Skeletal muscle cell (primary cell): ENCODE data around the gene MDFI.
"Not testable (repeated sequence)": the region's sequence is repeated elsewhere in the genome, so short reads cannot be mapped to it uniquely, and the experiment has no call there.

Experiments used
- DNase-seq: peaks from one replicate; pipeline ENCODE4 v3.0.0-alpha.2; 2010; ENCODE audit warnings: low read depth
- H3K4me3 ChIP-seq: 2 replicates; pipeline ENCODE4 v1.5.1; 2011; ENCODE audit warnings: low read depth, mild to moderate bottlenecking, control low read depth, low read length, moderate library complexity

Gene MDFI

GRCh38 chr6:41601248-41601549, 37.1 kb upstream of the MDFI start:
- H3K4me3 ChIP-seq: no peak overlapping the region
- DNase-seq: no peak

DNA sequence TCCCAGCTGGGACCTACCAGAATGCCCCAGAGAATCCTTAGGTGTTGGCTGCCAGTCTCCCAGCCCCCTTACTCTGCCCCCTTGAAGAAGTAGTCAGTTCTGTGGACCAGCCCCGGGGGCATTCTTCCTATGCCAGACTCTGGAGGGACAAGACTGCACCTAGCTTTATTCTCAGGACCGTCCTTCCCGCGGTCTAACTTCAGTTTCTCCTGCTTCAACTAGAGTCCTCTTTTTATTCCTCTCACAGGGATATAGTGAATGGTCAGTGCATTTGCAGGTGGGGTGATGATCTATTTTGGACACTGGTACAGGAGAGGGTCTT, 35.9 kb upstream of the MDFI start:
- no peak overlapping the region for H3K4me3 ChIP-seq
- no peak for DNase-seq

- DNase-seq: peak; percentile 48
- peak overlapping the region; percentile 26 for H3K4me3 ChIP-seq
Measured at GRCh38 chr6:41602864-41603608, 35.2 kb upstream of the MDFI start.

DNA sequence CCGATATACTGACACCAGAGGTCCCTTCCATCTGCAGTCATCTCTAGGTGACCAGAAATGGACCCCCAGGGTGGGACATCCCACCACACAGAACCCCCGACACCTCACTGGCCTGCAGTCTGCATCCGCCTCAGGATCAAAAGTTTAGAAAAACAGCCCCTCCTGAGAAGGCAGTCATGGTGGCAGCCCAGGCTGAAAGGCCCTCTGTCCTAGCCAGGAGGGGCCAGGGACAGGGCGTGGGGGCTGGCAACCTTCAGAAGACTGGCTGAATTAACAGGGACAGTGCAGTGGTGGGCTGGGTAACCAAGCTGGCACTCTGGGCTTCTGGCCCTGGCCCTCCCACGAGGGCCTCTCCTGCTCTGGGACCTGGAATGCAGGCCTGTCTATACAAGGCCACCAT, 34.3 kb upstream of the MDFI start:
- no peak for DNase-seq
- no peak overlapping the region for H3K4me3 ChIP-seq

- no peak overlapping the region for H3K4me3 ChIP-seq
- DNase-seq: no peak
Measured at GRCh38 chr6:41605649-41606048, 32.6 kb upstream of the MDFI start.

DNA sequence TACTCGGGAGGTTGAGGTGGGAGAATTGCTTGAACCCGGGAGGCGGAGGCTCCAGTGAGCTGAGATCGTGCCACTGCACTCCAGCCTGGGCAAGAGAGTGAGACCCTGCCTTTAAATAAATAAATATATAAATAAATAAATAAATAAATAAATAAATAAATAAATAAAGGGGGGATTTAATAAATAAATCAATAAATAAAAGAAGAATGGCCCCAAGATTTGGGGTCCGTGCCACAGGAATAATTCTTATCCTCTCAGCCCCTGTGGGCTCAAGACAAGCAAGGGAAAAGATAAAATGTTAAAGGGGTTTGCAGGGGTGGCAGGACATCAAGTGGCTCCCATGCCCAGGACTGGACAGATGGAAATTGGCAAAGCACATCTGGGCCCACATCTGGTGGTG, 31.2 kb upstream of the MDFI start:
- no peak for DNase-seq
- H3K4me3 ChIP-seq: no peak overlapping the region

DNA sequence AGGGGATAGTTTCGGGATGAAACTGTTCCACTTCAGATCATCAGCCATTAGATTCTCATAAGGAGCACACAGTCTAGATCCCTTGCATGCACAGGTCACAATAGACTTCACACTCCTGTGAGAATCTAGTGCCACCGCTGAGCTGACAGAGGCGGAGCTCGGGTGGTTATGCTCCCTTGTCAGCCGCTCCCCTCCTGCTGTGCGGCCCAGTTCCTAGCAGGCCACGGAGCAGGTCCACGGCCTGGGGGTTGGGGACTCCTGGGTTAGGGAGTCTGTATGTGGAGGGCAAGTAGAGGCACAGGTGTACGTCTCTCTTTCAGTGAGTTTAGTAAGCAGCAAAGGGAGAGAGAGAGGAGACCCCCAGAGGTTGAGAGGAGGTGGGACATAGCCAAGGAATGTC, 30.5 kb upstream of the MDFI start:
- no peak overlapping the region for H3K4me3 ChIP-seq
- DNase-seq: no peak

DNA sequence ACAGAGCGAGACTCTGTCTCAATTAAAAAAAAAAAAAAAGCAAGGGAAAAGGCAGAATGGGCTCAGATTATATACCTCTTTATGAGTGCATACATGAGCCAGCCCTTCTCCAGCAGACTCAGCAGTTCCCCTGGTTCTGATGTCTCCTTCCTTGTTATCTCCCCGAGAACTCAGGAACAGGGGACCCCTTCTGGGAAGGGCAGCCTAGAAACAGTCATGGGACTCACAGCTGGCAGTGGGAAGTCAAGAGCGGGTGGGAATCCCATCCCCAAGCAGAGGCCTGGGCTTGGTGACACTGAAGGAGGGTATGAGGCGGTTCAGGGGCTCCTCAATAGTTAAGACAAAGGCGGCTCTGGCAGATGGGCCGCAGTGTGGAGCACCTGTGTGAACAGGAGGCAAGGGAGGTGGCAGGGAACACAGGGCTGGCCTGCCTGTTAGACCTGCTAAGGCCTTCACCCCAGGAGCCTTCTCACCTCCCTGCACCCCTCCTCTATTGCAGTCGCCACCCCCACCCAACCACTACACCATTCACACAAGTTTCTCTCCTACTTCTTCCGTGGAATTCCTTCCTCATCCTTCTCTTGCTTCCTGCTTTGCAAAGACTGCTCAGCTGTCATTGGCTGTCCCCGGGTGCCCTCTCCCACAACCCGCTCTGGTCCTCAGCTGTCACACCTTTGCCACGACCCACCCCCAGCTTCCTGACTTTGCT, 29.7 kb upstream of the MDFI start:
- no peak overlapping the region for H3K4me3 ChIP-seq
- DNase-seq: no peak

DNA sequence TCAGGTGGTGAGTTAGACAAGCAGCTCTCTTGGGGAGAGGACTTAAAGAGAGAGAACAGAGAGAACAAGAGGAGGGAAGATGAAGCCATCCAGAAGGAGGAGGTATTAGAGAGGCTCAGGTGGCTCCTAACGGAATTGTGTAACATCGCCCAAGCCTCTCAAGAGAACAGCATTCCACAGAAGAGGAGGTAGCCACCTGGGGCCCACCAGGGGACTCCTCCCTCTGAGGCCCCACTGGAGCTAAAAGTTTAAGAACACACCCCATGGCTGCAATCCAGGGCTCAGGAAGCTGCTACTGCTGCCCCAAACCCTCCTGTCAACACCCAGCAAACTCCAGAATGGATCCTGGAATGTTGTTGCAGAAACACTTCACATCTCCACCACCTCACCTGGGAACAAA, 23.6 kb upstream of the MDFI start:
- H3K4me3 ChIP-seq: no peak overlapping the region
- DNase-seq: no peak

DNA sequence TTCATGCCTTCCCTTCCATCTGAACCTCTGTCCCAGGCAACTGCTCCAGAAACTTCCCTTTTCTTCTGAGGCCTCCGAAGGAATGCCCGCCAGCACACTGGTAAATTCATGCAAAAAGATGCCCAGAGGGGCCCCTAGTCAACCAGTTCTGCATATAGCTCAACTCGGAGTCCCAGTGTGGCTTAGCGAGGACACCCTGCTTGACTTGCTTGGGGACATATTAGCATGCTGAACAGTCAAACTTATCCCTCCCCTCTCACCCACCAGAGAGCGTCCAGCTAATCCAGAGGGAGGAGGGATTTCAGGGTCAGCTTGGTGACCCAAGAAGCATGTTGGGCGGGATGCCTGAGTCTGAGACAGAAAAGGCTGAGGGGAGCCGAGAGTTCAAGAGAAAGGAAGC, 23.0 kb upstream of the MDFI start:
- DNase-seq: no peak
- no peak overlapping the region for H3K4me3 ChIP-seq

DNA sequence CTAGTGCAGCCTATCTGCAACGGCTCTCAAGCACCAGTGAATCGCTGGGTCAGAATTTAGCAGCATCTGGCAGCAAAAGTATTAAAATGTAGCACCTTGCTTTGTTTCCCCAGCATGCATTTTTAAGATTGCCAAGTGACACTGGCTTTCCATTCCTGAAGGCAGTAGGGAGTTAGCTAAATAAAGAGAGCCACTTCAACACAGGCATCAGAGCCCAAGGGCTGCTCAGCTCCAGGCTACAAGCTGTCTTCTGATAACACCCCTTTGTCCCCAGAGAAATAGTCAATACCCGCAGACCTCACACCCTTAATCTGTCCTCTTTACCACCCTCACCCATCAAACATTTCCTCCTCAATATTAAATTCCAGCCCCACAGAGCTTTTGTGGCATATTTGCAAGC, 19.7 kb upstream of the MDFI start:
- H3K4me3 ChIP-seq: no peak overlapping the region
- no peak for DNase-seq

GRCh38 chr6:41619193-41619592, 19.1 kb upstream of the MDFI start:
- DNase-seq, H3K4me3 ChIP-seq: not testable (repeated sequence)

DNA sequence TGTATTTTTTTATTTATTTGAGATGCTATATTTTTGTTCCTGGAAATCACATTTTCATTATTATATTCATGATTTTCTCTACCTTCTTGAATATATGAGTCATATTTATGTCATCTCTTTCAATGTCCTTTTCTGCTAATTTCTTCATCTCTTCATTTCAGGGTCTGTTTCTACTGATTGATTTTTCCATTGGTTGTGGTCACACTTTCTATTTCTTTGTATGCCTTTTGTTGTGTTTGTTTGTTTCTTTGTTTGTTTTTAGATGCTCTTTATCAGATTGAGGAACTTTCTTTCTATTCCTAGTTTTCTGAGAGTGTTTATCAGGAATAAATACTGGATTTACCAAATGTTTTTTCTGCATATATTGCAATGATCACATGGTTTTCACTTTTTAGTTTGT, 16.9 kb upstream of the MDFI start:
- no peak overlapping the region for H3K4me3 ChIP-seq
- no peak for DNase-seq

GRCh38 chr6:41621802-41622201, 16.5 kb upstream of the MDFI start:
- H3K4me3 ChIP-seq: no peak overlapping the region
- no peak for DNase-seq

DNA sequence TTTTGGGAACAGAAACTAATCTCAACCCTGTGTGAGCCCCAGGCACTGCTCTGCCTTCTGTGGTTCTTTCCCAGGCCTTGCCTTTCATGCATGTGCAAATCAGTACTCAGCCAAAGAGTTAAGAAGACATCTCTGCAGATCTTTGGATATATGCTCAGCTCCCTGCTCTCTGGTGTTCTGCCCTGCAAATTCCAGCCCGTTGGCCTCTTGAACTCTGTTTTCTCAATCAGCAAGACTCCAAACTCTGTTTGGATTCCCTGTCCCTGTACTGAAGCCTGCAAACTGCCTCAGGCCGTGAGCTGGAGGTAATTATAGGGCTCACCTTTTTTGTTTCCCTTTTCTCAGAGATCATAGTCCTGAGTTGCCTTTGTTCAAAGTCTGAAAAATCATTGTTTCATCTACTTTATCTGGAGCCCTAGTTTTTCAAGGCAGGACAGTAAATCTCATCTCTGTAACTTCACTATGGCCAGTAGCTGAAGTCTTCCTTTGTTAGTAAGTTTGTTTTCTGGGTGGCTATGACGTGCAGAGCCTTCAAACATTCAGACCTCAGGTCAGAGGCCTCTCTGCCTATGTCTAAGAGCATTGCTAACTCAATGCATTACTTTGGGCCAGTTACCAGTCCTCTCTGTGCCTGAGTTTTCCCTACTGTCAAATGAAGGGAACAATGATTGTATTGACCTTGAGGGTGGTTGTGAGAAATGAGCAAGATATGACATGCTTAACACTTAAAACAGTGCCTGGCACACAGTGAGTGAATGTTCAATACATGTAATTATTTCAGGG, 15.9 kb upstream of the MDFI start:
- no peak for DNase-seq
- no peak overlapping the region for H3K4me3 ChIP-seq

GRCh38 chr6:41623330-41623729, 14.9 kb upstream of the MDFI start:
- no peak overlapping the region for H3K4me3 ChIP-seq

DNA sequence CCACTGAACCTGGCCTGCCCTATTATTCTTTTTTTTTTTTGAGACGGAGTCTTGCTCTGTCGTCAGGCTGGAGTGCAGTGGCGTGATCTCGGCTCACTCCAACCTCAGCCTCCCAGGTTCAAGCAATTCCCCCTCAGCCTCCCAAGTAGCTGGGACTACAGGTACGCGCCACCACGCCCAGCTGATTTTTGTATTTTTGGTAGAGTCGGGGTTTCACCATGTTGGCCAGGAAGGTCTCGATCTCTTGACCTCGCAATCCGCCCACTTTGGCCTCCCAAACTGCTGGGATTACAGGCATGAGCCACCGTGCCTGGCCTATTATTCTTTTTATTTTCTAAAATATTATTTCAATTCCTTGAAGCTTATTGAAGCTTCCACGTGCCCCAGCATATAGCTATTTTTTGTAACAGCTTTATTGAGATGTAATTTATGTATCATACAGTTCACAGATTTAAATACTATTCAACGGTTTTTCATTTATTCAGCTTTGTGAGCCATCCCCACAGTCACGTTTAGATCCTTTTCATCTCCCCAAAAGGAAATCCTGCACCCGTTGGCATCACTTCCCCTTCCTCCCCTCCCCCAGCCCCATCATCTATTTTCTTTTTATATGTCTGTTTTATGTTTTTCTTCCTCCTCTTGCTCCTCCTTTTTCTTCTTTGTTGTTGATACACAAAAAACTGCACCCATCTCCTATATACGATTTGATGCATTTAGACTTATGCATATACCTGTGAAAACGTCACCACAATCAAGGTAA, 13.5 kb upstream of the MDFI start:
- no peak for DNase-seq

More at GRCh38 chr6:41623330-41623729, 14.9 kb upstream of the MDFI start:
- no peak for DNase-seq

GRCh38 chr6:41625442-41625841, 12.8 kb upstream of the MDFI start:
- no peak overlapping the region for H3K4me3 ChIP-seq
- DNase-seq: no peak

More for the DNA sequence above, 13.5 kb upstream of the MDFI start:
- H3K4me3 ChIP-seq: no peak overlapping the region

GRCh38 chr6:41626022-41626421, 12.2 kb upstream of the MDFI start:
- H3K4me3 ChIP-seq: no peak overlapping the region
- DNase-seq: no peak

- no peak overlapping the region for H3K4me3 ChIP-seq
- DNase-seq: no peak
Measured at GRCh38 chr6:41626917-41627316, 11.4 kb upstream of the MDFI start.
